Sigmoid colon (tissue), 4 donors: ENCODE results near the gene BATF2.

ENCODE experiments used
- CTCF ChIP-seq, 4 experiments: fragments of 450-650 bp in 3 of 4; fragments of 200-600 bp in 1 of 4; IDR thresholded peaks; one replicate each; pipeline ENCODE4 v1.5.1; 2016 to 2019; ENCODE audit warnings: antibody characterized with exemption in 4 of 4, mild to moderate bottlenecking in 3 of 4, moderate library complexity in 2 of 4
- POLR2AphosphoS5 ChIP-seq, 4 donors: sonication (generic); formaldehyde crosslinking; IDR thresholded peaks; one replicate each; pipeline ENCODE4 v1.6.1; 2017; ENCODE audit warnings: antibody characterized with exemption in 4 of 4

- TF ChIP-seq POLR2AphosphoS5 (IDR thresholded peaks at IDR 0.05) = no peak
- TF ChIP-seq CTCF (IDR thresholded peaks at IDR 0.05) = no peak
Observed at GRCh38 chr11:65035579-65035978, 38.8 kb upstream of the BATF2 start.
